ENCODE results near the gene TCF4. TPM values are rescaled to one million over a fixed set of nuclear protein-coding genes. Genes with fewer than 3 reads are reported as not detected.

The TCF4 gene
- total and polyA plus RNA-seq, 2 experiments from 2014 or later, result 77.7 to 89.2 TPM

GRCh38 chr18:55324166-55324565, 263.8 kb downstream of the TCF4 start (continued):
- TF ChIP-seq ZNF462 (CRISPR knock-in tag; IDR thresholded peaks at IDR 0.05) (no peak), POLR2AphosphoS5 (IDR thresholded peaks at IDR 0.05; ENCODE audit: low read depth) (no peak), CTCF (conservative IDR thresholded peaks at IDR 0.05; ENCODE audit: low read depth in 2 of 2) (no peak), STAT1 (IDR thresholded peaks at IDR 0.05; ENCODE audit: unreplicated experiment) (no peak), EZH2 (IDR thresholded peaks at IDR 0.05; ENCODE audit: low read depth, unreplicated experiment) (no peak), EZH2phosphoT487 (IDR thresholded peaks at IDR 0.05; ENCODE audit: unreplicated experiment) (no peak)
- TF ChIP-seq, protein P1, sequence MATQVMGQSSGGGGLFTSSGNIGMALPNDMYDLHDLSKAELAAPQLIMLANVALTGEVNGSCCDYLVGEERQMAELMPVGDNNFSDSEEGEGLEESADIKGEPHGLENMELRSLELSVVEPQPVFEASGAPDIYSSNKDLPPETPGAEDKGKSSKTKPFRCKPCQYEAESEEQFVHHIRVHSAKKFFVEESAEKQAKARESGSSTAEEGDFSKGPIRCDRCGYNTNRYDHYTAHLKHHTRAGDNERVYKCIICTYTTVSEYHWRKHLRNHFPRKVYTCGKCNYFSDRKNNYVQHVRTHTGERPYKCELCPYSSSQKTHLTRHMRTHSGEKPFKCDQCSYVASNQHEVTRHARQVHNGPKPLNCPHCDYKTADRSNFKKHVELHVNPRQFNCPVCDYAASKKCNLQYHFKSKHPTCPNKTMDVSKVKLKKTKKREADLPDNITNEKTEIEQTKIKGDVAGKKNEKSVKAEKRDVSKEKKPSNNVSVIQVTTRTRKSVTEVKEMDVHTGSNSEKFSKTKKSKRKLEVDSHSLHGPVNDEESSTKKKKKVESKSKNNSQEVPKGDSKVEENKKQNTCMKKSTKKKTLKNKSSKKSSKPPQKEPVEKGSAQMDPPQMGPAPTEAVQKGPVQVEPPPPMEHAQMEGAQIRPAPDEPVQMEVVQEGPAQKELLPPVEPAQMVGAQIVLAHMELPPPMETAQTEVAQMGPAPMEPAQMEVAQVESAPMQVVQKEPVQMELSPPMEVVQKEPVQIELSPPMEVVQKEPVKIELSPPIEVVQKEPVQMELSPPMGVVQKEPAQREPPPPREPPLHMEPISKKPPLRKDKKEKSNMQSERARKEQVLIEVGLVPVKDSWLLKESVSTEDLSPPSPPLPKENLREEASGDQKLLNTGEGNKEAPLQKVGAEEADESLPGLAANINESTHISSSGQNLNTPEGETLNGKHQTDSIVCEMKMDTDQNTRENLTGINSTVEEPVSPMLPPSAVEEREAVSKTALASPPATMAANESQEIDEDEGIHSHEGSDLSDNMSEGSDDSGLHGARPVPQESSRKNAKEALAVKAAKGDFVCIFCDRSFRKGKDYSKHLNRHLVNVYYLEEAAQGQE (IDR thresholded peaks at IDR 0.05; ENCODE audit: unreplicated experiment), result no peak

Data from GM23338 (cell line).